Smooth muscle cell (in vitro differentiated cells): ENCODE data around the gene CAPN6. TPM values are rescaled to one million over a fixed set of nuclear protein-coding genes. Genes with fewer than 3 reads are reported as not detected.

Experiments used
- DNase-seq: peaks from one replicate; lab custom pipeline; 2025; ENCODE audit not compliant: unreplicated experiment; lab: John Stamatoyannopoulos, UW
- H2AFZ ChIP-seq: fragments of 200-600 bp; sonication (generic); 2 replicates; pipeline ENCODE4 v1.6.0; 2016; ENCODE audit warnings: antibody characterized with exemption, low read depth, mild to moderate bottlenecking
- H3F3A ChIP-seq: fragments of 200-600 bp; sonication (generic); 2 replicates; pipeline ENCODE4 v1.6.0; 2017; ENCODE audit warnings: antibody characterized with exemption, low read depth
- H3K27ac ChIP-seq: fragments of 200-600 bp; sonication (generic); 2 replicates; pipeline ENCODE4 v1.5.1; 2016; ENCODE audit warnings: low read depth, mild to moderate bottlenecking
- H3K27me3 ChIP-seq: fragments of 200-600 bp; sonication (generic); 2 replicates; pipeline ENCODE4 v1.6.1; 2016; ENCODE audit warnings: low read depth, mild to moderate bottlenecking
- H3K36me3 ChIP-seq: fragments of 200-600 bp; sonication (generic); 2 replicates; pipeline ENCODE4 v1.5.1; 2016; ENCODE audit warnings: low read depth
- H3K4me1 ChIP-seq: fragments of 200-600 bp; sonication (generic); 2 replicates; pipeline ENCODE4 v1.5.1; 2016; ENCODE audit warnings: low read depth
- H3K4me2 ChIP-seq: fragments of 200-600 bp; sonication (generic); 2 replicates; pipeline ENCODE4 v1.6.0; 2016; ENCODE audit warnings: mild to moderate bottlenecking
- H3K4me3 ChIP-seq: fragments of 200-600 bp; sonication (generic); 2 replicates; pipeline ENCODE4 v1.5.1; 2016; ENCODE audit warnings: mild to moderate bottlenecking
- H3K79me2 ChIP-seq: fragments of 200-600 bp; sonication (generic); 2 replicates; pipeline ENCODE4 v1.6.0; 2016; ENCODE audit warnings: low read depth, mild to moderate bottlenecking
- H3K9ac ChIP-seq: fragments of 200-600 bp; sonication (generic); 2 replicates; pipeline ENCODE4 v1.6.0; 2016; ENCODE audit warnings: low read depth
- H3K9me3 ChIP-seq: fragments of 200-600 bp; sonication (generic); replicated peaks from 2 replicates; pipeline ENCODE4 v1.5.1; 2016; ENCODE audit warnings: low read depth
- H4K20me1 ChIP-seq: fragments of 200-600 bp; sonication (generic); 2 replicates; pipeline ENCODE4 v1.6.0; 2016; ENCODE audit warnings: low read depth
- WGBS: methylation state at CpG from one replicate; pipeline ENCODE4 v1.1.7; 2016; ENCODE audit warnings: low lambda C conversion rate; 5-methylcytosine and 5-hydroxymethylcytosine counted together
- polyA plus RNA-seq: library from polyadenylated mRNA; unstranded; fragments of >200 nt; fragmentation: Nextera tagmentation; extraction: Ambion mirVana; gene quantifications from 2 replicates; pipeline ENCODE4 v1.2.1, GENCODE V29; 2016
- total RNA-seq: library from RNA; depleted of rRNA; stranded (reverse); fragments of >200 nt; gene quantifications from 2 replicates; pipeline ENCODE4 v1.2.3, GENCODE V29; 2014
- TF ChIP-seq, protein P1 (sequence below): fragments of 200-600 bp; sonication (generic); IDR thresholded peaks from 2 replicates; pipeline ENCODE4 v1.5.1; 2017; ENCODE audit warnings: borderline replicate concordance, mild to moderate bottlenecking, antibody characterized with exemption; ENCODE audit not compliant: insufficient read depth, poor library complexity, severe bottlenecking

CAPN6 gene
- total and polyA plus RNA-seq, 2 experiments from 2014 or later, result 2.2 to 12.6 TPM

DNA sequence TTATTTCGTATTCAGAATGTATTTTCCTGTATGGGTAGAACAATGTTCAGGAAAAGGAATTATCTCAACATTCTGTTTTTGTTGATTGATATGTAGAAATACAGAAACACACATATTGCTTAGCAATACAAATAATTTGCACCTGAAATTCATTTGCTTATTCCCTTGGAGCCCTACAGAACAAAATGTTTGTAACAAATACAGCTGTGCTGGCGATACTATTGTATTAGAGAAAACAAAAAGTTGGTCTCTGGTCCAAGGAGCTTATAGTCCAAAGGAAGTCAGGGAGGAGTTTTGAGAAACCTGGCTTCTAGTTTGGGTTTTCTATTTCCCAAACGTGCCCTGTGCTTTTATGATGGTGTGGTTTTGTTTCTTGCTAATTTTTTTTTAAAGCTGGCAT lies 37.8 kb upstream of the CAPN6 start:
- H3K4me3 ChIP-seq, result no peak overlapping the region
- no peak for DNase-seq
- H3K9ac ChIP-seq, result no peak overlapping the region
- H3K9me3 ChIP-seq, result no peaks in the 10 kb centered on the region
- no peak overlapping the region for H3K27ac ChIP-seq
- H4K20me1 ChIP-seq, result no peaks in the 10 kb centered on the region
- H2AFZ ChIP-seq, result no peak overlapping the region
- no peaks in the 10 kb centered on the region for H3K27me3 ChIP-seq
- 85% methylated on average over 3 of the region's 3 CpGs for WGBS
- H3K4me1 ChIP-seq, result peaks cover 39% of the 10 kb centered on the region
- no peaks in the 10 kb centered on the region for H3F3A ChIP-seq
- H3K4me2 ChIP-seq, result no peak overlapping the region
- H3K36me3 ChIP-seq, result no peaks in the 10 kb centered on the region
- TF ChIP-seq, protein P1, sequence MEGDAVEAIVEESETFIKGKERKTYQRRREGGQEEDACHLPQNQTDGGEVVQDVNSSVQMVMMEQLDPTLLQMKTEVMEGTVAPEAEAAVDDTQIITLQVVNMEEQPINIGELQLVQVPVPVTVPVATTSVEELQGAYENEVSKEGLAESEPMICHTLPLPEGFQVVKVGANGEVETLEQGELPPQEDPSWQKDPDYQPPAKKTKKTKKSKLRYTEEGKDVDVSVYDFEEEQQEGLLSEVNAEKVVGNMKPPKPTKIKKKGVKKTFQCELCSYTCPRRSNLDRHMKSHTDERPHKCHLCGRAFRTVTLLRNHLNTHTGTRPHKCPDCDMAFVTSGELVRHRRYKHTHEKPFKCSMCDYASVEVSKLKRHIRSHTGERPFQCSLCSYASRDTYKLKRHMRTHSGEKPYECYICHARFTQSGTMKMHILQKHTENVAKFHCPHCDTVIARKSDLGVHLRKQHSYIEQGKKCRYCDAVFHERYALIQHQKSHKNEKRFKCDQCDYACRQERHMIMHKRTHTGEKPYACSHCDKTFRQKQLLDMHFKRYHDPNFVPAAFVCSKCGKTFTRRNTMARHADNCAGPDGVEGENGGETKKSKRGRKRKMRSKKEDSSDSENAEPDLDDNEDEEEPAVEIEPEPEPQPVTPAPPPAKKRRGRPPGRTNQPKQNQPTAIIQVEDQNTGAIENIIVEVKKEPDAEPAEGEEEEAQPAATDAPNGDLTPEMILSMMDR, result no peak
- H3K79me2 ChIP-seq, result no peaks in the 10 kb centered on the region

GRCh38 chrX:111302284-111302683 lies 32.0 kb upstream of the CAPN6 start:
- peaks cover 8% of the 10 kb centered on the region for H3K4me1 ChIP-seq
- H3K27ac ChIP-seq, result no peak overlapping the region
- no peaks in the 10 kb centered on the region for H3K36me3 ChIP-seq
- no peaks in the 10 kb centered on the region for H4K20me1 ChIP-seq
- no peaks in the 10 kb centered on the region for H3F3A ChIP-seq
- H3K9me3 ChIP-seq, result no peaks in the 10 kb centered on the region
- H3K4me3 ChIP-seq, result no peak overlapping the region
- H3K9ac ChIP-seq, result no peak overlapping the region
- WGBS, result 96% methylated on average over 2 of the region's 2 CpGs
- no peaks in the 10 kb centered on the region for H3K79me2 ChIP-seq
- no peak for DNase-seq
- H2AFZ ChIP-seq, result no peak overlapping the region
- no peak overlapping the region for H3K4me2 ChIP-seq
- TF ChIP-seq, protein P1, result no peak
- no peaks in the 10 kb centered on the region for H3K27me3 ChIP-seq

DNA sequence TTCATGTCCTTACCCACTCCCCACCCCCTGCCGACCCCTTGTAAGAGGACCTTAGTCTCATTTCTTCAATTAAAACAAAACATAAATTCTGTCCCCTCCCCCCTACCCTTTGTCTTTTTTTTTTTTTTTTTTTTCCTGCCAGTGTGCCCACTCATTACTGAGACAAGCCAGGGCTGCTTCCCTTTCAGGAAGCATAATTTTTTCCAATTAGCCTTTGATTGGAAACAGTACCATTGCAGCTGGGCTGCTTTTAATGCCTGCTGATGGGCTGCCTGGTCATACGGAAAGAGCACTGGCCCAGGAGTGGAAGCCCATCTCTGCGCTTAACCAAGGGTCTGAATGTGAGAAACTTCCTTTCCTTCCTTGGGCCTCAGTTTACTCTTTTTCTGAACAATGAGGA lies 18.6 kb upstream of the CAPN6 start:
- Histone ChIP-seq H3K79me2 (no peaks in the 10 kb centered on the region), H3K4me1 (no peaks in the 10 kb centered on the region), H2AFZ (no peak overlapping the region), H3K9me3 (no peaks in the 10 kb centered on the region), H3F3A (no peaks in the 10 kb centered on the region), H3K36me3 (no peaks in the 10 kb centered on the region), H3K27me3 (no peaks in the 10 kb centered on the region), H3K27ac (no peak overlapping the region), H4K20me1 (no peaks in the 10 kb centered on the region), H3K4me2 (no peak overlapping the region), H3K9ac (no peak overlapping the region), H3K4me3 (no peak overlapping the region)
- TF ChIP-seq, protein P1, result no peak
- DNase-seq, result no peak
- WGBS, result 87% methylated on average over 3 of the region's 3 CpGs

DNA sequence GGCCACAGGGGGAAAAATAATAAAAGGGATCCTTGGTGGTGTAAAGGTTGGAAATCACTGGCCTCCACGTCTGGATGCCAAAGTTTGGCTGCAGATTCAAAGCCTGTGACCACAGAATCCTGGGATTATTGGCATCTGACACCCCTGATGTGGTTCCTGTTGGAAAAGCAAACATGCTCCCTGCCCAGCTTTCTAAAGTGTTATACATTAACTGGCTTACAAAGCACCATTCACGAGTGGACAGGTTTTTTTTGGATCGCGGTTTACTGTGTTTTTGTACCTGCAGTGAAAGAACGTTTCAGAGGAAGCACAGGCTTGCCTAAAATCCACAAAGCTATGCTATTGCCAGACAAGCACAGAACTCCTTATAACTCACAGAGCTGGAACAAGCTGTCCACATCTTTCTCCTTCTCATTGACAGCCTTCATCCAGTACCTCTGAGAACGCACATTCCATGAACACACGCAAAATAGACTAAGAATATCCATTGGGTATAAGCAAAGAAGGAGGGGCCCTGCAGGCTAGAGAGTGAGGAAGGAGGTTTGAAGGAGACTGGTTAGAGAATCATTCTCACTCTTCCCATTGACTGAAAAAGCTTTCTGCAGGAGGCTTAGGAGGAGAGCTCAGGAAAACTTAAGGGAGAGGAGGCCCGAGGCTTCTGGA lies 14.5 kb upstream of the CAPN6 start:
- DNase-seq, result no peak
- H3F3A ChIP-seq, result no peaks in the 10 kb centered on the region
- TF ChIP-seq, protein P1, result no peak
- H3K36me3 ChIP-seq, result no peaks in the 10 kb centered on the region
- WGBS, result 87% methylated on average over 8 of the region's 8 CpGs
- H3K27ac ChIP-seq, result no peak overlapping the region
- H4K20me1 ChIP-seq, result no peaks in the 10 kb centered on the region
- no peak overlapping the region for H2AFZ ChIP-seq
- H3K4me2 ChIP-seq, result no peak overlapping the region
- no peak overlapping the region for H3K4me3 ChIP-seq
- H3K79me2 ChIP-seq, result no peaks in the 10 kb centered on the region
- H3K4me1 ChIP-seq, result no peaks in the 10 kb centered on the region
- no peaks in the 10 kb centered on the region for H3K9me3 ChIP-seq
- no peak overlapping the region for H3K9ac ChIP-seq
- no peaks in the 10 kb centered on the region for H3K27me3 ChIP-seq
